Fibroblast of skin of back (primary cell): ENCODE results near the gene GSAP. TPM values are rescaled to one million over a fixed set of nuclear protein-coding genes. Genes with fewer than 3 reads are reported as not detected.
"Not testable (repeated sequence)": the region's sequence is repeated elsewhere in the genome, so short reads cannot be mapped to it uniquely, and the experiment has no call there.

ENCODE experiments used
- DNase-seq: peaks from one replicate; pipeline ENCODE4 v3.0.0-alpha.2; 2013
- polyA plus RNA-seq, 2 experiments: library from polyadenylated mRNA; unstranded; fragments of 120-200 nt; gene quantifications; one replicate each; pipeline ENCODE4 v1.2.1, GENCODE V29; 2013; ENCODE audit not compliant: insufficient read length in 2 of 2

GSAP gene
- 0.17 TPM for polyA plus RNA-seq (2013, experiment 1 of 2; ENCODE audit: insufficient read length)
- 0.17 TPM for polyA plus RNA-seq (2013, experiment 2 of 2; ENCODE audit: insufficient read length)

DNA sequence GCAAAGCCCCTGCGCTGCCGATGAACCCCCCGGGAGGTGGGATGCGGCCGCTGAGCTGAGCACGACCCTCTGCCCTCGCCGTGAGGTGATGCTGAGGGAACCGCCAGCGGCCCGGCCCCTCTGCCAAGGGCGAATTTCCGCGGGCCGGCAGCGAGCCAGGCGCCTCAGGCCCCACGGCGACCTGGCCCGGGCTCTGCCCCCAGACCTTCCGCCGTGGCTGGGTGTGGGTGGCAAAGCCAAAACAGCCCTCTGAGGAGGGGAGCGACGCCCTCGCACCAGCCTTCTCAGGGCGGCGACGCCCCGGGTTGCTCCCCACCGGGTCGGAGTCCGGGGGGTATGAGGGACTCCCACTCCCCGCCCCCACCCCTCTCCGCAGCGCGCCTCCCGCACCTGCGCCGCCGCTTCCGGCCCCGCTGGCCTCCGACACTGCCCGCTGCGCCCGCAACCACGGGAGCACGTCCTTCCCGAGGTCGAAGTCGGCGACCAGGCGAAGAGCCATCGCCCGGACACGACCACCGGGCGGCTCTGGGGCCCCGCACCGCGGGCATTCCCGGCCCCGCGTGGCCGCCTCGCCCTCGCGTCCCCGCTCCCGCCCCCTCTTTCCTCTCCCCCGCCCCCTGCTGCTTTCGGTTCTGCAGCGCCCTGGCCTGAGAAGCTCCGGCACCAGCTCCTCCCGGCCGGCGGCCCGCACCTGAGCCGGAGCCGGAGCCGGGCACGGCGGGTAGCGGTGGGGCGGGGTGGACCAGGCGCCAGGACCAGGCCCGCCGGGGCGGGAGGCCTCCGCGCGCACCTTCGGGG, at the start of gene GSAP:
GSAP (minus strand) TSS at position 527 of the 798 bp plus-strand sequence; CDS start at position 499, 28 bp downstream.
- DNase-seq: no peak

GRCh38 chr7:77465256-77465655, 49.1 kb upstream of the GSAP start:
- no peak for DNase-seq

- DNase-seq: no peak
Measured at GRCh38 chr7:77464589-77464988, 48.4 kb upstream of the GSAP start.

GRCh38 chr7:77463632-77464031, 47.5 kb upstream of the GSAP start:
- DNase-seq: peak; percentile 25

GRCh38 chr7:77461842-77462241, 45.7 kb upstream of the GSAP start:
- DNase-seq: no peak

DNA sequence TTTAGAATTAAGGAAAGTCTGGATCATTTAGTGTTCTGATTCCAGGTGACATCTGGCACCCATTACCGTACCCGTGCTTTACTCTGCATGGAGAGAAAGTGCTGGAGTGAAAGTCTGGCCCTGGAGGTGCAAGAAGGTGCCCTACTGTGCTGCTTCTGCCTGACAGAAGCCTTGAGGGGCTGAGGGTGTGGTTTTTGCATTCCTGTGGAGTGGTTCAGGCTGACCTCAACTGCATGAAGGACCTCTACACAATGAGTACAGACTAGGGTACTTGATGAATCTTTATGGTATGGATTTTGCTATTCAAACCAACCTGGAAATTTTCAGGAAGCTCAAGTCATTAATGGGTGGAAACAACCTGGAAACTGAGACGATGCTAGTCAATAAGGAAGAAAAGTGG, 45.1 kb upstream of the GSAP start:
- DNase-seq: no peak

DNA sequence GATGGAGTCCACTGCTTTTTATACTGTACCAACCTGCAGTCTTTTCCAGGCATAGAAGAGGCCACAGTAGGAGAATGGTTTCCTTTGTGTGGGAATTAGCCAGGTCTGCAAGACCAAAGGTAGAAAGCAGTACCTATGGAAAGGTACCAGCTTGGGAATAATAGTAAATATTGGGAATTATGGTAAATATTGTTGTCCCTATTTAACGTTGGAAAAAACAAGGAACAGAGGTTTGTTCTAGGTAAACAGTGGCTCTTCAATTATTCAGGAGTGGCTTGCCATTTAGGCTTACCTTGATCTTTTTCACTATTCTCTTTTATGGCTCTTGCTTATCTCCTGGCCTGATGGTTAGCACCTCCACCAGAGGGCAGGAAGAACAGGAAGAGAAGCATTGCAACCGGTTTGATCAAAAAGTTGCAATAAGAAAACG, 43.9 kb upstream of the GSAP start:
- no peak for DNase-seq

DNA sequence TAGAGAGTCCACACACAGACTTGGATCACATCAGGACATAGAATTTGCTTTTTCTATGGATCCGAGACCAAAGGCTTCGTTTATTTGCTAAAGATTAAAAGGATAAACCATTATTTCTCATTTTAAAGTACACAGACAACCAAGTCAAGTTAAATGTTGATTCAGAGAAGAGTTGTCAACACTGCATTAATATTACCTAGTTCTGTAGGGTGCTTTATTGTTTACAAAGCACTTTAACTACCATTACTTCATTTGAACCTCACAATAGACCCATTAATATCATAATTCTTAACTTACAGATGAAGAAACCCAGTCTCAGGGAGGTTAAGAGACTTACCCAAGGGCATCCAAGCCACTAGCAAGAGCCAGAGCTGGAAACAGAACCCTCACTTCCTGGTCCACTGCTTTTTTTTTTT, 43.2 kb upstream of the GSAP start:
- DNase-seq: no peak

DNA sequence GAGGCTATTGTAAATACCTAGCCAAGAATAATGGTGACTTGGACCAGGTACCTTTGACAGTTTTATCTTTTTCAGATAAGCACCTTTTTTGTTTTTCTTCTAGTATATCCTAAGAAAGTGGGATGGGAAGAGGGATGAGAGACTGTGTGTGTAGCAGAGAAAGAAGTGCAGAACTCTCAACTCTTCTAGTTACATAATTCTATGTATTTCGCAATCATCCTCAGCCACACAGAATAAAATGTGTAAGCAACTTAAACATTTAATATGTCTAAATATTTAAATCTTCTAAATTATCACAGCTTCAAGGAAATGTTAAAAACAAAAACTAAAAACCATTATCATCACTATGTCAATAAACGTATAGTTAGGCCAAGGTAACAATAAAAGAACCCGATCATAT, 42.6 kb upstream of the GSAP start:
- no peak for DNase-seq

DNA sequence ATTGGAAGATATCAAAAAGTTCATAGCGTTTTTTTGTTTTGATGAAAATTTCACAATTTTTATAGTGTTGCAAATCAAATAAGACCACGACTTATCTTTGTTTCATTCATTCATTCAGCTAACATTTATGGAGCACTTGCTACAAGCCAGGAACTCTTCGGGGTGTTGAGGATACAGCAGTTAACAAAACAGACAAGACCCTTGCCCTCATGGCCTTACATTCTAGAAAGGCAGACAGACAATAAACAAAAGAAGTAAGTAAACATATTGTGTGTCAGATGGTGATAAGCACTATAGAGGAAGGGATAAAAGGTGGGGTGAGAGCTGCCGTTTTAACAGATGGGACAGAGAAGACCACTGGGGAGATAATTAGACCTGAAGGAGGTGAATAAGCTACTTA, 41.6 kb upstream of the GSAP start:
- DNase-seq: no peak

- DNase-seq: no peak
Measured at GRCh38 chr7:77456696-77457095, 40.5 kb upstream of the GSAP start.

DNA sequence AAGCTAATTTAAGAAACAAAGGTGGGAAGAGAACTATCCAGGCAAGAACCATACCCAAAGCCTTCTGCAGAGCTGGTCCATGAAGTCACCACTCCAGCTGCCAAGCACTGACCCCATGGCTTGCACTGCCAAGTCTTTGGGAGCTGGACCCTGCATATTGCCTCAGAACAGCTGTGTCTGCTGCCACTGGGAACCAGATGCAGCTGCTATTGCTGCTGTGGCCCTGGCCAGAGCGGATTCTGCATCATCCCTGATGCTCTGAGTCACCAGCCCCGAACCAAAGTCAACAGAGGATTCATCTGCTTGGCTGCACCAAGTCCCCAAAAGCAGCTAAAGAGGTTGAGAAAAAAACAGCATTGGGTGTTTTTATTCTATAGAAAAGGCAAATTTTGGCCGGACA, 39.2 kb upstream of the GSAP start:
- peak; percentile 90 for DNase-seq

GRCh38 chr7:77454802-77455201, 38.7 kb upstream of the GSAP start:
- no peak for DNase-seq

DNA sequence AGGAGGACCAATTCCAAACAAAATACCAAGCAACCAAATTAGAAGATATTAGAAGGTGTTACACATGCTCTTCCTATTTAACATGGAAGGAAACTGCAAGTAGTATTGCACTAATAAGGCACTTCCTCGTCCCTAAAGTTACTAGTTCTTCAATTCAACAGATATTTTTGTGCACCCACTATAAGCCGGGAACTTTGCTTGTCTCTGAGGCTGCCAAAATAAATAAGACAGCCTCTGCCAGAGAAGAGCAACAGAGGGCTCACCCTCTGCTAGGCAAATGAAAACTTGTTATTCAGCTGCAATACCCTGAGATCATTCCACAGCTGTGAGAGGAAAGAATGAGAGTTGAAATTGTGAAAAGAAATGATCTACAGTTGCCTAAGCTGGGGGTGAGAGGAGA, 37.4 kb upstream of the GSAP start:
- peak; percentile 63 for DNase-seq

- DNase-seq: not testable (repeated sequence)
Measured at GRCh38 chr7:77451950-77452349, 35.8 kb upstream of the GSAP start.

GRCh38 chr7:77450613-77451012, 34.5 kb upstream of the GSAP start:
- DNase-seq: no peak

DNA sequence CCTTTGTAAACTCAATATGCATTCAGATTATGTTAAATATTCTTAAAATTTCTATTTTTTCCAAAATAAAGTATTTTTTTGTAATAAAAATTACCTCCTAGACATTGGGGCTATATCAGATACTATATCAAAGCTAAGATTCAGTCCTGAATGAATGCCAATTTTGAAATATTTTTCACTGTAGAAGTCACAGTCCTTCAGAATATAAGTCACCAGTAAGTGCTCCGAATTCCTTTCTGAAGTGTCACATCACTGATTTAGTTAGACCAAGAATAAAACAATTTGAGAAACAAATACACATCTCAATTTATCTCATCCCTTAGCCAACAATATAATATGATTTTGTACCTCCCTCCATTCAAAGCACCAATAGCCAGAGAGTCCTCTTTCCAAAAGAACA, 33.9 kb upstream of the GSAP start:
- DNase-seq: peak; percentile 84

DNA sequence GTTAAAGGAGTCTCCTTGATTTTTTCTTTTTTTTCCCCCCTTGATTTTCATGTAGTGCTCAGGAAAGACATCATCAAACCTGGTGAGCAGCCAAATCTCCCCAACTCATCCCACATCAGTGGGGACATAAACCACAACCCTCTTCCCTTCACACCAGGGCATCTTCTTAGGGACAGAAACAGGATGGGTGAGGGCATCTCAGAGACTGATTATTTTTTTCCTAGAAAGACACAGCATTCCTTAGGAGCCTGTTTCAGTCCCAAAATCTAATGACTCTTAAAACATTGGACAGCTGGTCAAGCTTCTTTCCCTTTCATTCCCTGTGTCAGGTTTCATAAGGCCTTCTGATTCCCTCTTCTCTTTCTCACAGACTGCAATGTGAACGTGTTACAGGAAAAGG, 31.5 kb upstream of the GSAP start:
- no peak for DNase-seq

- peak; percentile 57 for DNase-seq
Measured at GRCh38 chr7:77444123-77444522, 28.0 kb upstream of the GSAP start.

- no peak for DNase-seq
Measured at GRCh38 chr7:77443042-77443441, 26.9 kb upstream of the GSAP start.

GRCh38 chr7:77442636-77443035, 26.5 kb upstream of the GSAP start:
- DNase-seq: peak; percentile 82

DNA sequence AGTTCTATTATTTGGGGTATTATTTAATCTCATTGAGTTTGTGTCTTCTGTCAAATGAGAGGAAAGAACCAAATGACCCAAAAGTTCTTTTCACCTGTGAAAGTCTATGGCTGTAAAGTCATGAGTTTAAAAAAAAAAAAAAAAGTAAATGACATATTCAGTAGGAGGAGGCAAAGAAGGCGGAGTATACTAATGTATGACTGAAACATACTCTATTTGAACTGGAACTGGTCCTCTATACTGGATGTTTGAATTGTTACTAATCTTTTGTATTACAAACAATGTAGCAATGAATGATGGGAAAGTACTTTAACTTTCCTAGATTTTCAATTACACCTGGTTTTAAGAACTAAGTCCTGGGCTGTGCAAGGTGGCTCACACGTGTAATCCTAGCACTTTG, 24.9 kb upstream of the GSAP start:
- DNase-seq: no peak

DNA sequence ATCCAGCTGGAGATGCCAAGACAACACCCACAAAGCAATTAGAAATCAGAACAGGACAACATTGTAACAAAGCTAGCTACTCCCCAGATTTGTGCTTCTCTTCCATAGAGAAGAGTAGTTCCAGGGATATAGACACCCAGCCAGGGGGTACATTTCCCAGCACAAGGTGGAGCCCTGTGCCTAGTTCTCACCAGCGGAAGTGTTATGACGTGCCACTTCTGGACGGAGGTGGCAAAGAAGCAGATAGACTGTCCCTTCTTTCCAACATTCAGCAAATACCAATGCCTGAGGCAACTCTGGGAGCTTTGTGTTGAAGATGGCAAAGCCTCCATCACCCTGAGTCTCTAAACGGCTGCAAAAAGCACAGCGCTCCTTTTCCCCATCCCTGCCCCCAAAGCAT, 23.4 kb upstream of the GSAP start:
- peak; percentile 40 for DNase-seq

DNA sequence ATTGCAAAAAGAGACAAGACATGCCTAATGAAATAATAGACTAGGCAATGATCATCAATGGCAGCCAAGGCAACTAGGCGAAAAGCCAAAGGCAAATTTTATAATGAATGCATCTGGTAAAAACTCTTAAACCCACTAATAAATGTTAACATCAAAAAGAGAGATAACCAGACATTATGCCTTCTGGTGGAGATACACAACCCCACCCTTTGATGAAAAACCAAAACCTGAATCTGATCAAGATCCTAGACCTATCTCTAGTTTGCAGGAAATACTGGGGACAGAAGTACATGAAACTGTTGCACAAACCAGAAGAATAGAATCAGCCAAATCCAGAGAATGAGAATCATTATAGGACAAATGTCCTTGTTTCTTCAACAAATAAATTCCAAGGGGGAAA, 22.0 kb upstream of the GSAP start:
- DNase-seq: no peak
